ENCODE results near the gene STX3. TPM values are rescaled to one million over a fixed set of nuclear protein-coding genes. Genes with fewer than 3 reads are reported as not detected.

Gene STX3
- total and polyA plus RNA-seq, 2 donors (not counting 3 experiments of a cell fraction or from before 2014, with no cell fraction given): 40.3 to 49.7 TPM

DNA sequence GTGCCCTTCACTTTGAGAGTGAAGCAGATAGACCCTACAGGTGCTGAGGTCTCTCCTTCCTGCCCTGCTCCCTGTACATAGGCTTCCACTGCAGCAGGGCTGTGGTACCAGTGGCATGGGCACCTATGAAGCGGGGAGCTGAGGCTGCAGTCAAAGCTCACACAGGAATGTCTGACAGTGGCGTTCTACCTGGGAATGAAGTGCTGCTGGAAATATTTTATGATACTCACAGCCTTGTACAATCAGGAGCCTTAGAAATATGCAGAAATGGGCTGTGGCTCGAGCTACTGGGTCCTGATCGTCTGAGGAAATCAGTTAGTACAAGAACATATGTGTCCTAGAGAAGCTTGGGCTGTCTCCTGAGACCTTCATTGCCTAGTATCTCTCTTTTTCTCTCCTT, 30.6 kb downstream of the STX3 start:
- CTCF ChIA-PET: interaction anchor here (0.7 to 5.0 kb wide), 6 partner anchors 9 to 31 kb away, joined by 3 to 31 read pairs (median 4); partner anchors contain the start of gene MRPL16
- H3K9ac ChIP-seq (replicated peaks; ENCODE audit: extremely low read depth, insufficient read depth, low read length): no peak overlapping the region
- no peak overlapping the region for H2AFZ ChIP-seq (ENCODE audit: low read depth, low read length)
- H3K4me2 ChIP-seq (ENCODE audit: insufficient read depth, low read length): no peak overlapping the region
- dilution Hi-C loops (cut with MboI; ENCODE audit: extremely low pct_ligation_motif_present, low sequenced_read_pairs): no loop called here
- peaks cover 27% of the 10 kb centered on the region for H3K4me1 ChIP-seq (ENCODE audit: control insufficient read depth, extremely low read depth, insufficient read depth, low read length)
- H3K27ac ChIP-seq (ENCODE audit: insufficient read depth, low read depth, low read length): peak overlapping the region; percentile 7
- no TSS peak for BruUV-seq (replicated peaks)
- POLR2A ChIA-PET: interaction anchor here (1.3 kb wide), 1 partner anchor 23 kb away, joined by 3 read pairs; no protein-coding TSS in a partner anchor
- H4K20me1 ChIP-seq (replicated peaks; ENCODE audit: control insufficient read depth, extremely low read depth, insufficient read depth, low read length): no peaks in the 10 kb centered on the region
- intact Hi-C loops (cut with micrococcal nuclease): no loop called here
- no peaks in the 10 kb centered on the region for H3K27me3 ChIP-seq (ENCODE audit: control insufficient read depth in 2 of 2, insufficient read depth in 2 of 2, low read length in 2 of 2)
- H3K4me3 ChIP-seq (replicated peaks in 1 of 3; ENCODE audit: insufficient read depth in 1 of 3, low read depth in 1 of 3, low read length in 3 of 3): no peak overlapping the region
- no peaks in the 10 kb centered on the region for H3K9me3 ChIP-seq (replicated peaks; ENCODE audit: control insufficient read depth, insufficient read depth, low read length)
- no peaks in the 10 kb centered on the region for H3K79me2 ChIP-seq (ENCODE audit: control insufficient read depth, insufficient read depth, low read length)
- no peaks in the 10 kb centered on the region for H3K9me1 ChIP-seq (replicated peaks; ENCODE audit: control insufficient read depth, extremely low read depth, insufficient read depth, low read length)
- DNase-seq (ENCODE audit: low read depth, low spot score): no peak
- FAIRE-seq: no peak
- TF ChIP-seq POLR2A (IDR thresholded peaks at IDR 0.05; ENCODE audit: low read depth, low read length) (no peak), POLR2AphosphoS5 (IDR thresholded peaks at IDR 0.05; ENCODE audit: insufficient read depth, low read depth, low read length) (no peak), FOS (IDR thresholded peaks at IDR 0.05; ENCODE audit: borderline replicate concordance, insufficient read depth, low read length) (no peak), GATA2 (IDR thresholded peaks at IDR 0.05; ENCODE audit: insufficient read depth, insufficient read length, low read depth, low read length) (no peak), EZH2 (IDR thresholded peaks at IDR 0.05; ENCODE audit: borderline replicate concordance, low read depth, low read length, severe bottlenecking) (no peak), JUN (IDR thresholded peaks at IDR 0.05; ENCODE audit: borderline replicate concordance, insufficient read depth, insufficient read length, low read depth) (no peak), MYC (IDR thresholded peaks at IDR 0.05; ENCODE audit: low read depth, low read length) (no peak)
- TF ChIP-seq, protein P1, sequence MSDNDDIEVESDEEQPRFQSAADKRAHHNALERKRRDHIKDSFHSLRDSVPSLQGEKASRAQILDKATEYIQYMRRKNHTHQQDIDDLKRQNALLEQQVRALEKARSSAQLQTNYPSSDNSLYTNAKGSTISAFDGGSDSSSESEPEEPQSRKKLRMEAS (IDR thresholded peaks at IDR 0.05; ENCODE audit: insufficient read depth, insufficient read length): no peak
- peaks cover 6 to 14% of the 10 kb centered on the region in 2 experiments for H3K36me3 ChIP-seq (ENCODE audit: control insufficient read depth in 2 of 2, extremely low read depth in 1 of 2, insufficient read depth in 2 of 2, low read length in 2 of 2)

DNA sequence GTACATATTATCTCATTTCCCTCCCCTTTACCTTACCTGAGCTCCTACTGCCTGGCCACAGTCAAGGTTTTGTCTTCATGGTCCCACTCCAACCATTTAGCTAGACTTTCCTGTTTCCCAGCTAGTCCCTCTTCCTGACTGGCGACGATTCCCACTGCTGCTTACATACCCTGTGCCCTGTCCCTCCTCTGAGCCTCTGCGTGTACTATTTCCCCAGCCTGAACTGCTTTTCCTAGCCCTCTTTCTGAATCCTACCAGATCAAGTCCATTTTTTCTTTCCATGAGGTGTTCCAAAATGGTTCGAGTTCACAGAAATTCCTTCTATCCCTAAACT, 32.0 kb downstream of the STX3 start:
- ChIA-PET CTCF (interaction anchor here (0.8 to 5.0 kb wide), 9 partner anchors 9 to 132 kb away, joined by 3 to 31 read pairs (median 4); partner anchors contain the start of gene STX3), POLR2A (interaction anchor here (1.5 kb wide), 1 partner anchor 31 kb away, joined by 6 read pairs; no protein-coding TSS in a partner anchor)
- H4K20me1 ChIP-seq (replicated peaks; ENCODE audit: control insufficient read depth, extremely low read depth, insufficient read depth, low read length): no peaks in the 10 kb centered on the region
- TSS peak; percentile 54 for BruUV-seq (replicated peaks)
- no peaks in the 10 kb centered on the region for H3K9me1 ChIP-seq (replicated peaks; ENCODE audit: control insufficient read depth, extremely low read depth, insufficient read depth, low read length)
- intact Hi-C loops (cut with micrococcal nuclease): loop anchor here (1.0 kb wide), 4 partner anchors 11 to 118 kb away; partner anchors contain the start of genes PATL1 and STX3
- no peak overlapping the region for H2AFZ ChIP-seq (ENCODE audit: low read depth, low read length)
- H3K4me3 ChIP-seq (replicated peaks in 1 of 3; ENCODE audit: insufficient read depth in 1 of 3, low read depth in 1 of 3, low read length in 3 of 3): no peak overlapping the region
- DNase-seq (ENCODE audit: low read depth, low spot score) (no peak), FAIRE-seq (no peak)
- no peak for TF ChIP-seq GATA2 (IDR thresholded peaks at IDR 0.05; ENCODE audit: insufficient read depth, insufficient read length, low read depth, low read length)
- no peak for TF ChIP-seq POLR2A (IDR thresholded peaks at IDR 0.05; ENCODE audit: low read depth, low read length)
- TF ChIP-seq, protein P2, sequence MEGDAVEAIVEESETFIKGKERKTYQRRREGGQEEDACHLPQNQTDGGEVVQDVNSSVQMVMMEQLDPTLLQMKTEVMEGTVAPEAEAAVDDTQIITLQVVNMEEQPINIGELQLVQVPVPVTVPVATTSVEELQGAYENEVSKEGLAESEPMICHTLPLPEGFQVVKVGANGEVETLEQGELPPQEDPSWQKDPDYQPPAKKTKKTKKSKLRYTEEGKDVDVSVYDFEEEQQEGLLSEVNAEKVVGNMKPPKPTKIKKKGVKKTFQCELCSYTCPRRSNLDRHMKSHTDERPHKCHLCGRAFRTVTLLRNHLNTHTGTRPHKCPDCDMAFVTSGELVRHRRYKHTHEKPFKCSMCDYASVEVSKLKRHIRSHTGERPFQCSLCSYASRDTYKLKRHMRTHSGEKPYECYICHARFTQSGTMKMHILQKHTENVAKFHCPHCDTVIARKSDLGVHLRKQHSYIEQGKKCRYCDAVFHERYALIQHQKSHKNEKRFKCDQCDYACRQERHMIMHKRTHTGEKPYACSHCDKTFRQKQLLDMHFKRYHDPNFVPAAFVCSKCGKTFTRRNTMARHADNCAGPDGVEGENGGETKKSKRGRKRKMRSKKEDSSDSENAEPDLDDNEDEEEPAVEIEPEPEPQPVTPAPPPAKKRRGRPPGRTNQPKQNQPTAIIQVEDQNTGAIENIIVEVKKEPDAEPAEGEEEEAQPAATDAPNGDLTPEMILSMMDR (IDR thresholded peaks at IDR 0.05; ENCODE audit: extremely low read depth in 1 of 2, insufficient read depth in 1 of 2, low read depth in 1 of 2, low read length in 2 of 2): no peak
- peak; percentile 8 for TF ChIP-seq POLR2AphosphoS5 (IDR thresholded peaks at IDR 0.05; ENCODE audit: insufficient read depth, low read depth, low read length)
- TF ChIP-seq, protein P1 (IDR thresholded peaks at IDR 0.05; ENCODE audit: insufficient read depth, insufficient read length): no peak
- no peak for TF ChIP-seq JUN (IDR thresholded peaks at IDR 0.05; ENCODE audit: borderline replicate concordance, insufficient read depth, insufficient read length, low read depth)
- TF ChIP-seq EZH2 (IDR thresholded peaks at IDR 0.05; ENCODE audit: borderline replicate concordance, low read depth, low read length, severe bottlenecking): no peak
- no peak for TF ChIP-seq MYC (IDR thresholded peaks at IDR 0.05; ENCODE audit: low read depth, low read length)
- no peaks in the 10 kb centered on the region for H3K27me3 ChIP-seq (ENCODE audit: control insufficient read depth in 2 of 2, insufficient read depth in 2 of 2, low read length in 2 of 2)
- no peaks in the 10 kb centered on the region for H3K9me3 ChIP-seq (replicated peaks; ENCODE audit: control insufficient read depth, insufficient read depth, low read length)
- H3K4me2 ChIP-seq (ENCODE audit: insufficient read depth, low read length): peak overlapping the region; percentile 19
- peaks cover 27% of the 10 kb centered on the region for H3K4me1 ChIP-seq (ENCODE audit: control insufficient read depth, extremely low read depth, insufficient read depth, low read length)
- H3K27ac ChIP-seq (ENCODE audit: insufficient read depth, low read depth, low read length): peak overlapping the region; percentile 86
- H3K36me3 ChIP-seq (ENCODE audit: control insufficient read depth in 2 of 2, extremely low read depth in 1 of 2, insufficient read depth in 2 of 2, low read length in 2 of 2): peaks cover 6 to 19% of the 10 kb centered on the region in 2 experiments
- dilution Hi-C loops (cut with MboI; ENCODE audit: extremely low pct_ligation_motif_present, low sequenced_read_pairs): no loop called here
- no peaks in the 10 kb centered on the region for H3K79me2 ChIP-seq (ENCODE audit: control insufficient read depth, insufficient read depth, low read length)
- peak overlapping the region; percentile 47 for H3K9ac ChIP-seq (replicated peaks; ENCODE audit: extremely low read depth, insufficient read depth, low read length)
